DOHH2 (cell line): Measurements from ENCODE around the gene IL22RA2.
"Not testable (repeated sequence)": the region's sequence is repeated elsewhere in the genome, so short reads cannot be mapped to it uniquely, and the experiment has no call there.

Experiments used
- H3F3A ChIP-seq: fragments of 200-600 bp; sonication (generic), shearing (Covaris generic); 2 replicates; pipeline ENCODE4 v1.6.0; 2016; ENCODE audit warnings: antibody characterized with exemption, mild to moderate bottlenecking; ENCODE audit not compliant: control insufficient read depth, insufficient read depth
- H3K27ac ChIP-seq: fragments of 200-600 bp; sonication (generic); 2 replicates; pipeline ENCODE4 v1.5.1; 2014; ENCODE audit warnings: low read depth, mild to moderate bottlenecking, low read length, moderate library complexity
- H3K27me3 ChIP-seq: fragments of 200-600 bp; sonication (generic); 2 replicates; pipeline ENCODE4 v1.6.1; 2014; ENCODE audit warnings: mild to moderate bottlenecking, low read length, mixed read lengths; ENCODE audit not compliant: control insufficient read depth
- H3K36me3 ChIP-seq: fragments of 200-600 bp; sonication (generic); 2 replicates; pipeline ENCODE4 v1.6.1; 2014; ENCODE audit warnings: mild to moderate bottlenecking, low read length, moderate library complexity, mixed read lengths; ENCODE audit not compliant: control insufficient read depth
- H3K4me1 ChIP-seq: fragments of 200-600 bp; sonication (generic); 2 replicates; pipeline ENCODE4 v1.6.1; 2014; ENCODE audit warnings: mild to moderate bottlenecking, low read length, mixed read lengths; ENCODE audit not compliant: control insufficient read depth
- H3K4me2 ChIP-seq: fragments of 200-600 bp; sonication (generic); 2 replicates; pipeline ENCODE4 v1.6.0; 2014; ENCODE audit warnings: mild to moderate bottlenecking, low read length, moderate library complexity
- H3K4me3 ChIP-seq: fragments of 200-600 bp; sonication (generic); 2 replicates; pipeline ENCODE4 v1.5.1; 2014; ENCODE audit warnings: mild to moderate bottlenecking, low read length, mixed read lengths
- H3K79me2 ChIP-seq: fragments of 200-600 bp; sonication (generic); 2 replicates; pipeline ENCODE4 v1.6.1; 2014; ENCODE audit warnings: mild to moderate bottlenecking, low read length, mixed read lengths; ENCODE audit not compliant: control insufficient read depth
- H3K9me2 ChIP-seq: fragments of 200-600 bp; sonication (generic); replicated peaks from 2 replicates; pipeline ENCODE4 v1.6.1; 2014; ENCODE audit warnings: mild to moderate bottlenecking, low read length, mixed read lengths; ENCODE audit not compliant: control insufficient read depth
- H3K9me3 ChIP-seq: fragments of 200-600 bp; sonication (generic); 2 replicates; pipeline ENCODE4 v1.6.1; 2014; ENCODE audit warnings: antibody characterized with exemption, low read length, mixed read lengths; ENCODE audit not compliant: control insufficient read depth, insufficient read depth
- H4K20me1 ChIP-seq: fragments of 200-600 bp; sonication (generic); 2 replicates; pipeline ENCODE4 v1.6.0; 2014; ENCODE audit warnings: low read depth, mild to moderate bottlenecking, antibody characterized with exemption, low read length, moderate library complexity; ENCODE audit not compliant: control insufficient read depth, insufficient read depth
- CTCF ChIP-seq: fragments of 200-600 bp; sonication (generic); IDR thresholded peaks from one replicate; pipeline ENCODE4 v1.5.1; 2014; ENCODE audit warnings: antibody characterized with exemption, mild to moderate bottlenecking, low read depth, low read length; ENCODE audit not compliant: poor library complexity, severe bottlenecking
- EZH2phosphoT487 ChIP-seq: fragments of 200-600 bp; sonication (generic); IDR thresholded peaks from 2 replicates; pipeline ENCODE4 v1.6.1; 2017; ENCODE audit warnings: borderline replicate concordance, mild to moderate bottlenecking, antibody characterized with exemption, low read length, moderate library complexity, mixed read lengths

IL22RA2 gene

GRCh38 chr6:137111296-137112066, 62.0 kb downstream of the IL22RA2 start:
- Histone ChIP-seq H3K79me2 (no peaks in the 10 kb centered on the region), H3K27ac (no peak overlapping the region), H3K9me3 (no peaks in the 10 kb centered on the region), H3F3A (no peaks in the 10 kb centered on the region), H3K27me3 (no peaks in the 10 kb centered on the region), H3K4me1 (no peaks in the 10 kb centered on the region), H3K4me3 (no peak overlapping the region), H3K9me2 (no peaks in the 10 kb centered on the region), H3K36me3 (no peaks in the 10 kb centered on the region), H4K20me1 (no peaks in the 10 kb centered on the region), H3K4me2 (no peak overlapping the region)
- TF ChIP-seq EZH2phosphoT487 (no peak), CTCF (no peak)

DNA sequence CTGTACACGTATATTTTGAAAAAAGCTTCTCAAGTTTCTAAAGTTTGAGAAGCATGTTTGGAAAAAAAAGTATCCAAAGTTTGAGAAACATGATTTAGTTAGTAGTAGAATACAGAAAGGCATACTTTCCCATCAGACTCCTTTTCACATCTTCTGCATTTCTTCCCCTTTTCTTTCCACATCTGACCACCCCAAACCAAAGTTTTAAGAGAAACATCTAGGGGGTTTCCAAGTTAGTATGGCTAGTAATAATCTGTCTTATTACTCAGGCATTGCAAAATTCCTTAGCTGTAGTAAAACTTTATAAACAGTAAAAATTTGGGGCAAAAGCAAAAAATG, 65.7 kb downstream of the IL22RA2 start:
- Histone ChIP-seq H3K4me2 (no peak overlapping the region), H3K79me2 (no peaks in the 10 kb centered on the region), H3K4me1 (peaks cover 6% of the 10 kb centered on the region), H3K4me3 (no peak overlapping the region), H3K27me3 (no peaks in the 10 kb centered on the region), H4K20me1 (no peaks in the 10 kb centered on the region), H3K9me3 (no peaks in the 10 kb centered on the region), H3K27ac (no peak overlapping the region), H3F3A (no peaks in the 10 kb centered on the region), H3K36me3 (no peaks in the 10 kb centered on the region), H3K9me2 (no peaks in the 10 kb centered on the region)
- TF ChIP-seq EZH2phosphoT487 (no peak), CTCF (no peak)

GRCh38 chr6:137107047-137107766, 66.2 kb downstream of the IL22RA2 start:
- not testable (repeated sequence) for H3K27me3 ChIP-seq, H3K4me2 ChIP-seq, H3K79me2 ChIP-seq, H3K4me1 ChIP-seq, H3K9me2 ChIP-seq, H3K4me3 ChIP-seq, H3K9me3 ChIP-seq, H3K27ac ChIP-seq, H3K36me3 ChIP-seq, H4K20me1 ChIP-seq, H3F3A ChIP-seq

DNA sequence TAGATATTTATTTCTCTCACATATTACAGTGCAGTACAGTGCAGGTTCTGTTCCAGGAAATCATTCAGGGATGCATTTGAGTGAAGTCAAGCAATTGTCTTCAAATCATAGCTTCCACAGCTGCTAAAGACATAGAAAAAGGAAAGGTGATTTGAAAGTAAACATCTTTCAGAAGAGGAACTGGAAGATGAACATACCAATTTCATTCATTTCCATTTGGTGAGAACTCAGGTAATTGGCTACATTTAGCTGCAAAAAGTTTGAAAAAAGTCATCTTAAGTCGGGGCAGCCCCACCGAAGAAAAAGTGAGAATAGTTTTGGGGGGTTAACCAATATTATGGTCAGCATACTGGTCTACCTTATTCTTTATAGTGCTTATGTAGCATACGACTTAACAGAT, 67.3 kb downstream of the IL22RA2 start:
- no peak overlapping the region for H3K27ac ChIP-seq
- no peaks in the 10 kb centered on the region for H3K9me3 ChIP-seq
- H3K27me3 ChIP-seq, result no peaks in the 10 kb centered on the region
- no peak overlapping the region for H3K4me3 ChIP-seq
- no peaks in the 10 kb centered on the region for H3F3A ChIP-seq
- H3K4me2 ChIP-seq, result no peak overlapping the region
- H3K9me2 ChIP-seq, result no peaks in the 10 kb centered on the region
- peaks cover 9% of the 10 kb centered on the region for H3K4me1 ChIP-seq
- TF ChIP-seq EZH2phosphoT487 (no peak), CTCF (no peak)
- no peaks in the 10 kb centered on the region for H3K79me2 ChIP-seq
- H4K20me1 ChIP-seq, result no peaks in the 10 kb centered on the region
- H3K36me3 ChIP-seq, result no peaks in the 10 kb centered on the region
